ENCODE measurements around the gene GABRB1.

Gene GABRB1

DNA sequence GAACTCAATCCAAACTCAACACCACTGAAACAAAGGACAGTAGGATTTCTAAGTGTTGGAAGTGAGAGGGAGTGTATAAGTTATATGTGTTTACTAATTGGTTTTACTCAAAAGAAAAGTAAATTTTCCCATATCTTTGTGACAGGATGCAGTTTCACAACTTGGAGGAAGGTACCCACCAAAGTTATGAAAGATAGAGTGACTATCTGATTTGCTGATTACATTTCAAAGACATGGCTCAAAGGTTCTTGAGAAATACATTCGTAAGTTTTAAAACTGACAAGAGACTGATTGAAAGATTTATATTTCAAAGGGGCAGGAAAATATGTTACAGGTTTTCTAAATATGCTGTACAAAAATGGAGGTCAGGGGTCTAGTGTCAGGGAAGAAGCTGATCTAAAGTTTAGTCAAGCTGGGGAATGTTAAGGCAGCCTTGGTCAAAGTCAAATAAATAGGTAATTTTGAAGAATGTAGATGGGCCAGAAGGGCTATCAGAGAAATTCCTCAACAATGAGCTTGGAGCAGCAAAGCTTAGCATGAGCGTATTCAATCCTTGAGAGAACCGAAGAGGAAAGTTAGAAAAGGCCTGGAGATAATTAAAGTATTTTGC lies 441.9 kb downstream of the GABRB1 start:
- intact Hi-C loops (cut with DNase I; ENCODE audit: low total_unique reads), result no loop called here
- Histone ChIP-seq H3K9me3 (no peaks in the 10 kb centered on the region), H3K4me3 (no peak overlapping the region), H3K4me1 (no peaks in the 10 kb centered on the region), H3K36me3 (no peaks in the 10 kb centered on the region), H3K27ac (no peak overlapping the region), H3K27me3 (no peaks in the 10 kb centered on the region)
- no peak for DNase-seq
- TF ChIP-seq, protein P1, sequence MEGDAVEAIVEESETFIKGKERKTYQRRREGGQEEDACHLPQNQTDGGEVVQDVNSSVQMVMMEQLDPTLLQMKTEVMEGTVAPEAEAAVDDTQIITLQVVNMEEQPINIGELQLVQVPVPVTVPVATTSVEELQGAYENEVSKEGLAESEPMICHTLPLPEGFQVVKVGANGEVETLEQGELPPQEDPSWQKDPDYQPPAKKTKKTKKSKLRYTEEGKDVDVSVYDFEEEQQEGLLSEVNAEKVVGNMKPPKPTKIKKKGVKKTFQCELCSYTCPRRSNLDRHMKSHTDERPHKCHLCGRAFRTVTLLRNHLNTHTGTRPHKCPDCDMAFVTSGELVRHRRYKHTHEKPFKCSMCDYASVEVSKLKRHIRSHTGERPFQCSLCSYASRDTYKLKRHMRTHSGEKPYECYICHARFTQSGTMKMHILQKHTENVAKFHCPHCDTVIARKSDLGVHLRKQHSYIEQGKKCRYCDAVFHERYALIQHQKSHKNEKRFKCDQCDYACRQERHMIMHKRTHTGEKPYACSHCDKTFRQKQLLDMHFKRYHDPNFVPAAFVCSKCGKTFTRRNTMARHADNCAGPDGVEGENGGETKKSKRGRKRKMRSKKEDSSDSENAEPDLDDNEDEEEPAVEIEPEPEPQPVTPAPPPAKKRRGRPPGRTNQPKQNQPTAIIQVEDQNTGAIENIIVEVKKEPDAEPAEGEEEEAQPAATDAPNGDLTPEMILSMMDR (IDR thresholded peaks at IDR 0.05), result no peak

- H3K36me3 ChIP-seq, result no peaks in the 10 kb centered on the region
- no peaks in the 10 kb centered on the region for H3K4me1 ChIP-seq
- no peak overlapping the region for H3K4me3 ChIP-seq
- no peaks in the 10 kb centered on the region for H3K9me3 ChIP-seq
- DNase-seq, result no peak
- no peak overlapping the region for H3K27ac ChIP-seq
- TF ChIP-seq, protein P1 (IDR thresholded peaks at IDR 0.05), result no peak
- intact Hi-C loops (cut with DNase I; ENCODE audit: low total_unique reads), result no loop called here
- H3K27me3 ChIP-seq, result no peaks in the 10 kb centered on the region
Measured at GRCh38 chr4:47474799-47475198, 443.4 kb downstream of the GABRB1 start.

DNA sequence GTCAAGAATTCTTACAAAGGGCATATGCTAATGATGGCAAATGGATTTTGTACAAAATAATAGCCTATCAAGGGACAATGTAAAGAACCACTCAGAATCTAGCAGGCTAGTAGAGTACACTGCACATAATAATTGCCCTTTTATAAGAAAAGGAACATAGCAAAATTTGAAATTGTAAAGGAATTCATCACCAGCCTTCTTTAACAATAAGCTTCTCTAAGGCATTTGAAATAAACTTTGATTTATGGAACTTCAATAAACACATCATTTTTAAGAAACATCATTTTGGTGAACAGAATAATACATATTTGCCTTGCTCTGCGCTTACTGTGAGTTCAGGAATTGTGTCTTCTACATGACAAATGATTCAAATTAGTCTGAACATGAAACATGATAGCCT lies 444.0 kb downstream of the GABRB1 start:
- Histone ChIP-seq H3K9me3 (no peaks in the 10 kb centered on the region), H3K27ac (no peak overlapping the region), H3K27me3 (no peaks in the 10 kb centered on the region), H3K36me3 (no peaks in the 10 kb centered on the region), H3K4me3 (no peak overlapping the region), H3K4me1 (no peaks in the 10 kb centered on the region)
- DNase-seq, result no peak
- TF ChIP-seq, protein P1 (IDR thresholded peaks at IDR 0.05), result no peak
- intact Hi-C loops (cut with DNase I; ENCODE audit: low total_unique reads), result no loop called here

Measured in tibial artery (tissue), 4 donors.